K562 (cell line): Measurements from ENCODE around the gene CCDC87. TPM values are rescaled to one million over a fixed set of nuclear protein-coding genes. Genes with fewer than 3 reads are reported as not detected.
A peak's percentile ranks its signal among the peaks of the same experiment; 100 is the strongest.

Experiments used
- ATAC-seq: fragments of 200-7000 bp; cut with Tn5 transposase; 3 replicates; pipeline ENCODE4 v1.9.1; 2020; ENCODE audit warnings: moderate library complexity
- BruUV-seq: library from RNA; stranded (reverse); fragments of 400-500 nt; replicated peaks from 2 replicates; lab custom pipeline; 2021; lab: Mats Ljungman, UMichigan
- CTCF ChIA-PET: fragments of 300-600 bp; formaldehyde crosslinking; extraction: SDS; loops from one replicate; lab custom pipeline; 2021; ENCODE audit warnings: low intra/inter-chr PET ratio; lab: Yijun Ruan, JAX
- POLR2A ChIA-PET: fragments of 300-600, 350-650 bp; sonication (Branson Sonifier 250); formaldehyde crosslinking; extraction: SDS; loops from one replicate; lab custom pipeline; 2021; ENCODE audit warnings: antibody characterized with exemption, inconsistent platforms; lab: Yijun Ruan, JAX
- DNase-seq, 4 experiments: peaks; one replicate each; pipeline versions ENCODE4 v3.0.0 to v3.0.0-alpha.2; 2011 to 2018; ENCODE audit warnings: low spot score in 3 of 4, mixed read lengths in 3 of 4; ENCODE audit errors: extremely low read depth in 1 of 4
- FAIRE-seq: peaks from 2 replicates; lab custom pipeline; 2011; peaks lifted over from hg19 to GRCh38; lab: Jason Lieb, UNC
- H2AFZ ChIP-seq: 2 replicates; pipeline ENCODE4 v1.6.0; 2011; ENCODE audit warnings: low read depth, low read length, control low read depth, inconsistent platforms
- H3K27ac ChIP-seq: fragments of 200-600 bp; 3 replicates; pipeline ENCODE4 v1.8.0; 2011; ENCODE audit warnings: low read depth, mild to moderate bottlenecking, control low read depth, inconsistent platforms, low read length, moderate library complexity, mixed read lengths; ENCODE audit errors: extremely low read depth
- H3K27me3 ChIP-seq, 2 experiments: fragments of 300-600 bp in 1 of 2; 2 replicates in 1 of 2; 3 replicates in 1 of 2; pipeline versions ENCODE4 v1.6.0 to v1.8.0; 2011; ENCODE audit warnings: inconsistent platforms in 2 of 2, low read length in 2 of 2, mild to moderate bottlenecking in 1 of 2, mixed read lengths in 1 of 2, moderate library complexity in 1 of 2; ENCODE audit not compliant: control insufficient read depth in 2 of 2, insufficient read depth in 2 of 2
- H3K36me3 ChIP-seq: fragments of 300-600 bp; 3 replicates; pipeline ENCODE4 v1.8.0; 2011; ENCODE audit warnings: mild to moderate bottlenecking, low read length, inconsistent platforms; ENCODE audit not compliant: control insufficient read depth, insufficient read depth
- H3K4me1 ChIP-seq, 2 experiments: fragments of 200-600 bp in 1 of 2; replicated peaks in 1 of 2; 2 replicates in 1 of 2; 3 replicates in 1 of 2; pipeline versions ENCODE4 v1.5.1 to v1.8.0; 2011; ENCODE audit warnings: inconsistent platforms in 2 of 2, low read length in 2 of 2, mild to moderate bottlenecking in 1 of 2, mixed read lengths in 1 of 2, moderate library complexity in 1 of 2; ENCODE audit not compliant: control insufficient read depth in 2 of 2, insufficient read depth in 2 of 2
- H3K4me2 ChIP-seq: 2 replicates; pipeline ENCODE4 v1.6.1; 2011; ENCODE audit warnings: low read length, control low read depth, inconsistent platforms, mixed read lengths; ENCODE audit not compliant: insufficient read depth
- H3K4me3 ChIP-seq: fragments of 200-600 bp; sonication (generic), shearing (Covaris generic); 2 replicates; pipeline ENCODE4 v1.5.1; 2016; ENCODE audit warnings: control low read depth, inconsistent platforms
- H3K79me2 ChIP-seq: fragments of 200-600 bp; 3 replicates; pipeline ENCODE4 v1.8.0; 2011; ENCODE audit warnings: low read length, inconsistent platforms; ENCODE audit not compliant: control insufficient read depth, insufficient read depth
- H3K9ac ChIP-seq, 2 experiments: 2 replicates each; pipeline versions ENCODE4 v1.6.0 to v1.6.1; 2011; ENCODE audit warnings: low read depth in 2 of 2, low read length in 2 of 2, control low read depth in 1 of 2, inconsistent platforms in 1 of 2, mild to moderate bottlenecking in 1 of 2, mixed read lengths in 1 of 2; ENCODE audit not compliant: insufficient read depth in 1 of 2
- H3K9me1 ChIP-seq: one replicate; pipeline ENCODE4 v1.6.0; 2011; ENCODE audit warnings: inconsistent platforms, mild to moderate bottlenecking, low read length, moderate library complexity; ENCODE audit not compliant: control insufficient read depth, insufficient read depth
- H3K9me3 ChIP-seq: replicated peaks from 2 replicates; pipeline ENCODE4 v1.5.1; 2011; ENCODE audit warnings: low read depth, low read length, inconsistent platforms; ENCODE audit not compliant: control insufficient read depth, insufficient read depth
- H4K20me1 ChIP-seq: replicated peaks from 2 replicates; pipeline ENCODE4 v1.6.1; 2011; ENCODE audit warnings: low read length, inconsistent platforms, mixed read lengths; ENCODE audit not compliant: control insufficient read depth, insufficient read depth
- COPS2 ChIP-seq: fragments of 450-650 bp; conservative IDR thresholded peaks from 2 replicates; pipeline ENCODE4 v1.6.1; 2016; ENCODE audit warnings: mild to moderate bottlenecking, moderate library complexity
- ELF1 ChIP-seq: fragments of 200-800 bp; sonication (Bioruptor generic); IDR thresholded peaks from 2 replicates; pipeline ENCODE4 v1.6.1; 2016; ENCODE audit warnings: missing genetic modification characterization, missing compliant biosample characterization
- EP300 ChIP-seq: IDR thresholded peaks from 2 replicates; pipeline ENCODE4 v1.6.1; 2012; ENCODE audit warnings: low read length, improper control_type of control experiment
- FIP1L1 ChIP-seq: fragments of 200-400 bp; formaldehyde crosslinking; IDR thresholded peaks from 2 replicates; pipeline ENCODE4 v1.6.1; 2018; ENCODE audit warnings: mild to moderate bottlenecking, low read depth, low read length; ENCODE audit not compliant: poor library complexity, severe bottlenecking
- FOXA3 ChIP-seq, 2 experiments: fragments of 450-650 bp in 1 of 2; sonication (generic) in 1 of 2; formaldehyde crosslinking; IDR thresholded peaks in 1 of 2; conservative IDR thresholded peaks in 1 of 2; 2 replicates each; pipeline versions ENCODE4 v1.4.0 to v1.8.0; 2020 to 2022; ENCODE audit warnings: mild to moderate bottlenecking in 2 of 2, missing genetic modification reagents in 1 of 2
- ILF3 ChIP-seq: fragments of 450-650 bp; IDR thresholded peaks from 2 replicates; pipeline ENCODE4 v1.6.1; 2018; ENCODE audit warnings: antibody characterized with exemption, mild to moderate bottlenecking, moderate library complexity, borderline replicate concordance
- KDM2B ChIP-seq: fragments of 250-450 bp; sonication (Bioruptor Pico); IDR thresholded peaks from 2 replicates; pipeline ENCODE4 v1.8.0; 2021; ENCODE audit warnings: mild to moderate bottlenecking, moderate library complexity
- NFYB ChIP-seq: IDR thresholded peaks from 2 replicates; pipeline ENCODE4 v1.6.1; 2011; ENCODE audit warnings: mild to moderate bottlenecking, moderate library complexity; ENCODE audit not compliant: insufficient read length; ENCODE audit errors: extremely low read depth
- NONO ChIP-seq, 2 experiments: fragments of 200-400 bp in 1 of 2; fragments of 450-650 bp in 1 of 2; formaldehyde crosslinking in 1 of 2; IDR thresholded peaks; 2 replicates each; pipeline ENCODE4 v1.6.1; 2017; ENCODE audit warnings: low read depth in 2 of 2, mild to moderate bottlenecking in 2 of 2, moderate library complexity in 2 of 2, low read length in 1 of 2
- STAT5A ChIP-seq: IDR thresholded peaks from 2 replicates; pipeline ENCODE4 v1.6.1; 2012; ENCODE audit warnings: low read length, inconsistent platforms, borderline replicate concordance
- TAF7 ChIP-seq: fragments of 450-650 bp; IDR thresholded peaks from 2 replicates; pipeline ENCODE4 v1.6.1; 2016; ENCODE audit warnings: missing genetic modification characterization, missing compliant biosample characterization
- TARDBP ChIP-seq: fragments of 450-650 bp; IDR thresholded peaks from 2 replicates; pipeline ENCODE4 v1.6.1; 2016
- TEAD2 ChIP-seq: fragments of 450-650 bp; IDR thresholded peaks from 2 replicates; pipeline ENCODE4 v1.6.1; 2016; ENCODE audit warnings: missing genetic modification characterization, control low read depth, missing compliant biosample characterization
- YBX1 ChIP-seq: fragments of 450-650 bp; IDR thresholded peaks from 2 replicates; pipeline ENCODE4 v1.7.1; 2016; ENCODE audit warnings: mild to moderate bottlenecking
- ZNF12 ChIP-seq: sonication (generic); formaldehyde crosslinking; IDR thresholded peaks from 2 replicates; pipeline ENCODE4 v1.4.0; 2020; ENCODE audit warnings: mild to moderate bottlenecking, missing genetic modification reagents
- ZNF445 ChIP-seq: fragments of 250-450 bp; sonication (Bioruptor Pico); IDR thresholded peaks from 2 replicates; pipeline ENCODE4 v1.4.0; 2020; ENCODE audit warnings: low read depth, mild to moderate bottlenecking, moderate library complexity
- WGBS: fragments of 100-300 bp; shearing (Covaris generic); methylation state at CpG from one replicate; pipeline ENCODE4 v1.1.6; 2016; ENCODE audit warnings: low coverage, mixed read lengths; ENCODE audit not compliant: insufficient coverage; ENCODE audit errors: missing lambda C conversion rate; 5-methylcytosine and 5-hydroxymethylcytosine counted together
- in situ Hi-C: fragments of 300-500 bp; cut with MboI; formaldehyde crosslinking; loops from 4 replicates; pipeline ENCODE4 v1.15.0; 2018; ENCODE audit warnings: inconsistent platforms, mixed read lengths
- intact Hi-C: fragments of 100-400 bp; cut with micrococcal nuclease; formaldehyde crosslinking; loops from 2 replicates; pipeline ENCODE4 v1.14.2; 2022
- polyA plus RNA-seq, 8 experiments: library from polyadenylated mRNA; depleted of rRNA in 4 of 8; stranded (reverse) in 5 of 8; unstranded in 3 of 8; fragments of >200 nt; fragmentation: Nextera tagmentation in 2 of 8; fragmentation: Illumina TruSeq in 1 of 8; extraction: Ambion mirVana in 2 of 8; extraction: Trizol in 1 of 8; gene quantifications; 2 replicates each; pipeline versions ENCODE4 v1.2.1 to v1.2.3, GENCODE V29; 2011 to 2014; ENCODE audit warnings: inconsistent platforms in 1 of 8, missing spikeins in 1 of 8
- total RNA-seq, 7 experiments: library from RNA; depleted of rRNA in 6 of 7; stranded (reverse); fragments of >200 nt in 6 of 7; fragmentation: Illumina TruSeq in 2 of 7; extraction: Trizol in 2 of 7; gene quantifications; 2 replicates each; pipeline versions ENCODE4 v1.2.1 to v1.2.3, GENCODE V29; 2011 to 2021; ENCODE audit warnings: low replicate concordance in 1 of 7
- TF ChIP-seq, protein P1 (sequence below): fragments of 250-450 bp; sonication (Bioruptor Pico); IDR thresholded peaks from 2 replicates; pipeline ENCODE4 v1.4.0; 2020; ENCODE audit warnings: mild to moderate bottlenecking, moderate library complexity

Gene CCDC87
- total and polyA plus RNA-seq, 9 of the 15 experiments (the other 6 are each of a cell fraction or from before 2014, with no cell fraction given): 0.03 to 0.44 (median 0.15) TPM; not detected in 1

GRCh38 chr11:66555416-66555815, 37.4 kb downstream of the CCDC87 start:
- no peak overlapping the region for H3K4me3 ChIP-seq
- in situ Hi-C loops: loop anchor here (10.0 kb wide), 1 partner anchor 259 kb away; no protein-coding TSS in a partner anchor

More at GRCh38 chr11:66555416-66555815, 37.4 kb downstream of the CCDC87 start:
- H3K79me2 ChIP-seq: no peaks in the 10 kb centered on the region
- no peaks in the 10 kb centered on the region for H3K9me1 ChIP-seq
- POLR2A ChIA-PET: interaction anchor here (0.9 kb wide), 1 partner anchor 9 kb away, joined by 3 read pairs; no protein-coding TSS in a partner anchor
- FAIRE-seq (no peak), ATAC-seq (no peak), DNase-seq (no peak)
- H3K27me3 ChIP-seq: no peaks in the 10 kb centered on the region
- no TSS peak for BruUV-seq
- H3K4me2 ChIP-seq: no peak overlapping the region
- WGBS: 10% methylated on average over 2 of the region's 3 CpGs
- H3K9me3 ChIP-seq: no peaks in the 10 kb centered on the region
- H3K27ac ChIP-seq: no peak overlapping the region
- CTCF ChIA-PET: no interaction called here
- peaks cover 5 to 22% of the 10 kb centered on the region in 2 experiments; a peak in 4 of 5 replicates for H3K4me1 ChIP-seq
- intact Hi-C loops: no loop called here
- peak overlapping the region in 1 of 2 experiments; percentile 0; a peak in 1 of 4 replicates for H3K9ac ChIP-seq
- TF ChIP-seq ZNF12 (CRISPR knock-in tag) (no peak), STAT5A (no peak), FIP1L1 (no peak), TEAD2 (tag) (no peak), FOXA3 (CRISPR knock-in tag; conservative IDR thresholded peaks at IDR 0.05 in 1 of 2, IDR thresholded peaks at IDR 0.05 in 1 of 2) (no peak), YBX1 (no peak), EP300 (no peak), KDM2B (CRISPR knock-in tag) (no peak), ILF3 (no peak), NONO (IDR thresholded peaks at IDR 0.05; ENCODE audit: low read depth in 2 of 2, low read length in 1 of 2) (no peak), NFYB (no peak), ZNF445 (no peak), ELF1 (tag) (no peak), TAF7 (tag) (no peak), TARDBP (no peak), COPS2 (no peak)
- TF ChIP-seq, protein P1, sequence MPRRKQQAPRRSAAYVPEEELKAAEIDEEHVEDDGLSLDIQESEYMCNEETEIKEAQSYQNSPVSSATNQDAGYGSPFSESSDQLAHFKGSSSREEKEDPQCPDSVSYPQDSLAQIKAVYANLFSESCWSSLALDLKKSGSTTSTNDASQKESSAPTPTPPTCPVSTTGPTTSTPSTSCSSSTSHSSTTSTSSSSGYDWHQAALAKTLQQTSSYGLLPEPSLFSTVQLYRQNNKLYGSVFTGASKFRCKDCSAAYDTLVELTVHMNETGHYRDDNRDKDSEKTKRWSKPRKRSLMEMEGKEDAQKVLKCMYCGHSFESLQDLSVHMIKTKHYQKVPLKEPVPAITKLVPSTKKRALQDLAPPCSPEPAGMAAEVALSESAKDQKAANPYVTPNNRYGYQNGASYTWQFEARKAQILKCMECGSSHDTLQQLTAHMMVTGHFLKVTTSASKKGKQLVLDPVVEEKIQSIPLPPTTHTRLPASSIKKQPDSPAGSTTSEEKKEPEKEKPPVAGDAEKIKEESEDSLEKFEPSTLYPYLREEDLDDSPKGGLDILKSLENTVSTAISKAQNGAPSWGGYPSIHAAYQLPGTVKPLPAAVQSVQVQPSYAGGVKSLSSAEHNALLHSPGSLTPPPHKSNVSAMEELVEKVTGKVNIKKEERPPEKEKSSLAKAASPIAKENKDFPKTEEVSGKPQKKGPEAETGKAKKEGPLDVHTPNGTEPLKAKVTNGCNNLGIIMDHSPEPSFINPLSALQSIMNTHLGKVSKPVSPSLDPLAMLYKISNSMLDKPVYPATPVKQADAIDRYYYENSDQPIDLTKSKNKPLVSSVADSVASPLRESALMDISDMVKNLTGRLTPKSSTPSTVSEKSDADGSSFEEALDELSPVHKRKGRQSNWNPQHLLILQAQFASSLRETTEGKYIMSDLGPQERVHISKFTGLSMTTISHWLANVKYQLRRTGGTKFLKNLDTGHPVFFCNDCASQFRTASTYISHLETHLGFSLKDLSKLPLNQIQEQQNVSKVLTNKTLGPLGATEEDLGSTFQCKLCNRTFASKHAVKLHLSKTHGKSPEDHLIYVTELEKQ (CRISPR knock-in tag): no peak
- no peak overlapping the region for H2AFZ ChIP-seq
- no peaks in the 10 kb centered on the region for H4K20me1 ChIP-seq
- H3K36me3 ChIP-seq: no peaks in the 10 kb centered on the region
